ENCODE measurements around the gene GREB1. TPM values are rescaled to one million over a fixed set of nuclear protein-coding genes. Genes with fewer than 3 reads are reported as not detected.

GREB1 gene
- total RNA-seq, 4 donors from 2014 or later, result 0.20 to 2.6 (median 1.5) TPM

DNA sequence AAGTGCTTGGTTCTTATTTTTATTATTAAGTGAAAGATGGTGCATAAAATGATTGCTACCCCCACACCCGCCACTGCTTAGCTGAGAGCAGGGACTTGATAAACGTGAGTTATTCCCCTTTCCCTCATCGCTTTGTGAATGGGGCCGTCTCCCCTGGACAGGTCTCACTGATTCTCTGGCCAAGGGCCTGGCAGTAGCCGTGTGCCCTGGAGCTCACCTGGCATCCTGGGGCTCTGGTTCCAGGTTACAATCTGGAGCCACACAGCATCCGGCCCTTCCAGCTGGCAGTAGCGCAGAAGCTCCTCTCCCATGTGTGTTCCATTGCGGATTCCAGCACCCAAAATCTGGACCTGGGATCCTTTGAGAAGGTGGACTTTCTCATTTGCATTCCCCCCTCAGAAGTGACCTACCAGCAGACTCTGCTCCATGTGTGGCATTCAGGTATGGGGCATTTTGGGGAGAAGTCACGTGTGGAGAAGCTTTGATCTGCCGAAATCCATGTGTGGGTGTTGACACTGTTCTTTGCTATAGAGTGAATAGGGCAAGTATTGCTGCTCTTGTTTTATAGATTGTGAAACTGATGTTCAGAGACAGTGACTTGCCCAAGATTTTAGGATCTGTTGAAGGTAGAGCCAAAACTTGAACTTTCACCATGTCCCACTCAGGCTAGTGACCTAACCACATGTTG lies 63.8 kb downstream of the GREB1 start:
- 80 to 93% methylated on average over 1 to 10 of the region's 10 CpGs for WGBS, 2 donors (ENCODE audit: low coverage in 1 of 2)
- TF ChIP-seq POLR2A (IDR thresholded peaks at IDR 0.05) (no peak), EP300 (IDR thresholded peaks at IDR 0.05; ENCODE audit: low read depth) (no peak), POLR2AphosphoS5 (IDR thresholded peaks at IDR 0.05) (no peak)
- TF ChIP-seq, protein P1, sequence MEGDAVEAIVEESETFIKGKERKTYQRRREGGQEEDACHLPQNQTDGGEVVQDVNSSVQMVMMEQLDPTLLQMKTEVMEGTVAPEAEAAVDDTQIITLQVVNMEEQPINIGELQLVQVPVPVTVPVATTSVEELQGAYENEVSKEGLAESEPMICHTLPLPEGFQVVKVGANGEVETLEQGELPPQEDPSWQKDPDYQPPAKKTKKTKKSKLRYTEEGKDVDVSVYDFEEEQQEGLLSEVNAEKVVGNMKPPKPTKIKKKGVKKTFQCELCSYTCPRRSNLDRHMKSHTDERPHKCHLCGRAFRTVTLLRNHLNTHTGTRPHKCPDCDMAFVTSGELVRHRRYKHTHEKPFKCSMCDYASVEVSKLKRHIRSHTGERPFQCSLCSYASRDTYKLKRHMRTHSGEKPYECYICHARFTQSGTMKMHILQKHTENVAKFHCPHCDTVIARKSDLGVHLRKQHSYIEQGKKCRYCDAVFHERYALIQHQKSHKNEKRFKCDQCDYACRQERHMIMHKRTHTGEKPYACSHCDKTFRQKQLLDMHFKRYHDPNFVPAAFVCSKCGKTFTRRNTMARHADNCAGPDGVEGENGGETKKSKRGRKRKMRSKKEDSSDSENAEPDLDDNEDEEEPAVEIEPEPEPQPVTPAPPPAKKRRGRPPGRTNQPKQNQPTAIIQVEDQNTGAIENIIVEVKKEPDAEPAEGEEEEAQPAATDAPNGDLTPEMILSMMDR (IDR thresholded peaks at IDR 0.05), result no peak
- intact Hi-C loops (cut with DNase I; ENCODE audit: low total_unique reads) (no loop called here), in situ Hi-C loops (cut with MboI; ENCODE audit: low pct_ligation_motif_present in 1 of 4, low pct_unique_long_range_greater_than_20kb in 1 of 4, low sequenced_read_pairs in 3 of 4) (loop anchor here in 3 of 4 donors (25.0 kb wide), 1 partner anchor 460 kb away; a partner anchor contains a TSS)
- Histone ChIP-seq H3K9me3 (no peaks in the 10 kb centered on the region), H3K27ac (no peak overlapping the region), H3K27me3 (no peaks in the 10 kb centered on the region), H3K36me3 (no peaks in the 10 kb centered on the region), H3K4me3 (no peak overlapping the region), H3K4me1 (no peaks in the 10 kb centered on the region)
- DNase-seq, result no peak

DNA sequence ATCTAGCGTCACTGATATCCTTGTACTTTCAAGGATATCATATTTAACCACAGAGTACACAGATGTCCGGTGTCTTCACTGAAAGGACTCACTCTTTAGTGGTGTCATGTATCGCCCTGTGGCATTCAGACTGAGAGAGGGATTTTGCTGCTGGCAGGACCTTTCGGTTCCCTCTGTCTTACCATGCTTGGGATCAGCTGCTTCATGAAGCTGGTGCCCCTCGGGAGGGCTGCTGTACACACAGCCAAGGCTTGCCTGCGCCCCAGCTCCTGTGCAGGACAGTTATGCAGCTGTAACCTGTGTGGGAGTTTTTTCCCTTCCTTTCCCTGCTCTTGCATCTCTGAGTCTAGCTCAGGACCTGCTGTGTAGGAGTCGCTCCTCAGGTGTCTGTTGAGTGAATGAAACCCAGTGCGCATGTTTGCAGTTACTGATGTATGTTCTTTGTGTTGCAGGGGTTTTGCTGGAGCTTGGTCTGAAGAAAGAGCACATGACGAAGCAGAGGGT lies 64.4 kb downstream of the GREB1 start:
- no peak overlapping the region for H3K27ac ChIP-seq
- no peaks in the 10 kb centered on the region for H3K27me3 ChIP-seq
- in situ Hi-C loops (cut with MboI; ENCODE audit: low pct_ligation_motif_present in 1 of 4, low pct_unique_long_range_greater_than_20kb in 1 of 4, low sequenced_read_pairs in 3 of 4), result loop anchor here in 3 of 4 donors (25.0 kb wide), 1 partner anchor 461 kb away; a partner anchor contains a TSS
- H3K9me3 ChIP-seq, result no peaks in the 10 kb centered on the region
- no peaks in the 10 kb centered on the region for H3K4me1 ChIP-seq
- intact Hi-C loops (cut with DNase I; ENCODE audit: low total_unique reads), result no loop called here
- no peaks in the 10 kb centered on the region for H3K36me3 ChIP-seq
- no peak for DNase-seq
- H3K4me3 ChIP-seq, result no peak overlapping the region
- no peak for TF ChIP-seq EP300 (IDR thresholded peaks at IDR 0.05; ENCODE audit: low read depth)
- no peak for TF ChIP-seq POLR2A (IDR thresholded peaks at IDR 0.05)
- no peak for TF ChIP-seq POLR2AphosphoS5 (IDR thresholded peaks at IDR 0.05)
- TF ChIP-seq, protein P1 (IDR thresholded peaks at IDR 0.05), result no peak
- WGBS, 2 donors (ENCODE audit: low coverage in 1 of 2), result 77% methylated on average over 9 of the region's 9 CpGs; no CpG with 5 or more reads in 1 of the 2 donors

- no peak for DNase-seq
- Histone ChIP-seq H3K36me3 (no peaks in the 10 kb centered on the region), H3K27me3 (no peaks in the 10 kb centered on the region), H3K4me3 (no peak overlapping the region), H3K27ac (no peak overlapping the region), H3K4me1 (no peaks in the 10 kb centered on the region), H3K9me3 (no peaks in the 10 kb centered on the region)
- in situ Hi-C loops (cut with MboI; ENCODE audit: low pct_ligation_motif_present in 1 of 4, low pct_unique_long_range_greater_than_20kb in 1 of 4, low sequenced_read_pairs in 3 of 4) (no loop called here), intact Hi-C loops (cut with DNase I; ENCODE audit: low total_unique reads) (no loop called here)
- 78 to 79% methylated on average over 6 to 7 of the region's 7 CpGs for WGBS, 2 donors (ENCODE audit: low coverage in 1 of 2)
- TF ChIP-seq, protein P1 (IDR thresholded peaks at IDR 0.05), result no peak
- TF ChIP-seq POLR2A (IDR thresholded peaks at IDR 0.05), result no peak
- no peak for TF ChIP-seq POLR2AphosphoS5 (IDR thresholded peaks at IDR 0.05)
Observed at GRCh38 chr2:11602563-11603204, 68.8 kb downstream of the GREB1 start.

DNA sequence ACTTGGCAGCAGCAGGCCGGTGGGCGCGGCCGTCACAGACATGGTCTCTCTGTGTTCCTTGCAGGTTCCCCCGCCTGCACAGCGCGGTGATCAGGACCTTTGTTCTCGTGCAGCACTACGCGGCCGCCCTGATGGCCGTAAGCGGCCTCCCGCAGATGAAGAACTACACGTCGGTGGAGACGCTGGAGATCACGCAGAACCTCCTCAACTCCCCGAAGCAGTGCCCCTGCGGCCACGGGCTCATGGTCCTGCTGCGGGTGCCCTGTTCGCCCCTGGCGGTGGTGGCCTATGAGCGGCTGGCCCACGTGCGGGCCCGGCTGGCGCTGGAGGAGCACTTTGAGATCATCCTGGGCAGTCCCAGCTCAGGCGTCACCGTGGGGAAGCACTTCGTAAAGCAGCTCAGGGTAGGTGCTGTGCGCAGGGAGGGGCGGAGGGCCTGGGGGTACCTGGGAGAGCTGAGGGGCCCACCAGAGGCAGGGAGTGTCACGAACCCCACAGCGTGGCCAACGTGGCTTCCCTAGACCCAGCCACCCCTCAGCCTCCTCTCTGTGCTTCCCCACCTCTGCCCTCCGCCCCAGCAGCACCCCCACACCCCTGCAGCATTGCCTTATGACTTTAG lies 76.9 kb downstream of the GREB1 start:
- in situ Hi-C loops (cut with MboI; ENCODE audit: low pct_ligation_motif_present in 1 of 4, low pct_unique_long_range_greater_than_20kb in 1 of 4, low sequenced_read_pairs in 3 of 4), result no loop called here
- Histone ChIP-seq H3K4me3 (no peak overlapping the region), H3K27me3 (no peaks in the 10 kb centered on the region), H3K27ac (no peak overlapping the region), H3K36me3 (no peaks in the 10 kb centered on the region), H3K4me1 (no peaks in the 10 kb centered on the region), H3K9me3 (no peaks in the 10 kb centered on the region)
- intact Hi-C loops (cut with DNase I; ENCODE audit: low total_unique reads), result no loop called here
- WGBS, 2 donors (ENCODE audit: low coverage in 1 of 2), result 81 to 92% methylated on average over 4 to 38 of the region's 38 CpGs
- DNase-seq, result no peak
- TF ChIP-seq POLR2AphosphoS5 (IDR thresholded peaks at IDR 0.05) (no peak), POLR2A (IDR thresholded peaks at IDR 0.05) (no peak), EP300 (IDR thresholded peaks at IDR 0.05; ENCODE audit: low read depth) (no peak)
- TF ChIP-seq, protein P1 (IDR thresholded peaks at IDR 0.05), result no peak
